ENCODE measurements around the gene CCDC177.
"Not testable (repeated sequence)": the region's sequence is repeated elsewhere in the genome, so short reads cannot be mapped to it uniquely, and the experiment has no call there.

CCDC177 gene

GRCh38 chr14:69600304-69600891 lies 25.7 kb upstream of the CCDC177 start:
- no peak for DNase-seq (ENCODE audit: low read depth in 1 of 2, low spot score in 1 of 2)

- not testable (repeated sequence) for DNase-seq (ENCODE audit: low read depth in 1 of 2, low spot score in 1 of 2)
Measured at GRCh38 chr14:69599431-69599830, 24.8 kb upstream of the CCDC177 start.

- DNase-seq (ENCODE audit: low read depth in 1 of 2, low spot score in 1 of 2): no peak
Measured at GRCh38 chr14:69595336-69595735, 20.7 kb upstream of the CCDC177 start.

- DNase-seq (ENCODE audit: low read depth in 1 of 2, low spot score in 1 of 2): no peak
Measured at GRCh38 chr14:69594846-69595245, 20.2 kb upstream of the CCDC177 start.

- no peak for DNase-seq (ENCODE audit: low read depth in 1 of 2, low spot score in 1 of 2)
Measured at GRCh38 chr14:69593018-69593677, 18.5 kb upstream of the CCDC177 start.

GRCh38 chr14:69591317-69591716 lies 16.6 kb upstream of the CCDC177 start:
- DNase-seq (ENCODE audit: low read depth in 1 of 2, low spot score in 1 of 2): no peak

- DNase-seq (ENCODE audit: low read depth in 1 of 2, low spot score in 1 of 2): no peak
Measured at GRCh38 chr14:69587389-69587788, 12.7 kb upstream of the CCDC177 start.

GRCh38 chr14:69586404-69586803 lies 11.7 kb upstream of the CCDC177 start:
- DNase-seq (ENCODE audit: low read depth in 1 of 2, low spot score in 1 of 2): no peak

- DNase-seq (ENCODE audit: low read depth in 1 of 2, low spot score in 1 of 2): no peak
Measured at GRCh38 chr14:69584389-69584788, 9.7 kb upstream of the CCDC177 start.

GRCh38 chr14:69582829-69583228 lies 8.2 kb upstream of the CCDC177 start:
- DNase-seq (ENCODE audit: low read depth in 1 of 2, low spot score in 1 of 2): no peak

- no peak for DNase-seq (ENCODE audit: low read depth in 1 of 2, low spot score in 1 of 2)
Measured at GRCh38 chr14:69582212-69582611, 7.5 kb upstream of the CCDC177 start.

GRCh38 chr14:69581316-69581935 lies 6.8 kb upstream of the CCDC177 start:
- DNase-seq (ENCODE audit: low read depth in 1 of 2, low spot score in 1 of 2): no peak

- DNase-seq (ENCODE audit: low read depth in 1 of 2, low spot score in 1 of 2): no peak
Measured at GRCh38 chr14:69580009-69580577, 5.4 kb upstream of the CCDC177 start.

GRCh38 chr14:69579476-69579875 lies 4.8 kb upstream of the CCDC177 start:
- DNase-seq (ENCODE audit: low read depth in 1 of 2, low spot score in 1 of 2): no peak

- no peak for DNase-seq (ENCODE audit: low read depth in 1 of 2, low spot score in 1 of 2)
Measured at GRCh38 chr14:69574954-69575295, 254 bp upstream of the CCDC177 start.

- peak in 1 of 2 donors; percentile 6 for DNase-seq (ENCODE audit: low read depth in 1 of 2, low spot score in 1 of 2)
Measured at GRCh38 chr14:69573831-69574262, 824 bp downstream of the CCDC177 start.

- DNase-seq (ENCODE audit: low read depth in 1 of 2, low spot score in 1 of 2): no peak
Measured at GRCh38 chr14:69573205-69573830, 1.4 kb downstream of the CCDC177 start.

GRCh38 chr14:69572841-69573135 lies 1.9 kb downstream of the CCDC177 start:
- no peak for DNase-seq (ENCODE audit: low read depth in 1 of 2, low spot score in 1 of 2)

- peak in 1 of 2 donors; percentile 4 for DNase-seq (ENCODE audit: low read depth in 1 of 2, low spot score in 1 of 2)
Measured at GRCh38 chr14:69572030-69572840, 2.4 kb downstream of the CCDC177 start.

- no peak for DNase-seq (ENCODE audit: low read depth in 1 of 2, low spot score in 1 of 2)
Measured at GRCh38 chr14:69571449-69572029, 3.1 kb downstream of the CCDC177 start.

- DNase-seq (ENCODE audit: low read depth in 1 of 2, low spot score in 1 of 2): no peak
Measured at GRCh38 chr14:69570836-69571330, 3.8 kb downstream of the CCDC177 start.
